Type B pancreatic cell (in vitro differentiated cells): ENCODE results near the gene GRIA1. TPM values are rescaled to one million over a fixed set of nuclear protein-coding genes. Genes with fewer than 3 reads are reported as not detected.

Experiments used
- DNase-seq: peaks from one replicate; pipeline ENCODE4 v3.0.0; 2021; ENCODE audit warnings: mixed read lengths; ENCODE audit not compliant: unreplicated experiment; ENCODE audit errors: extremely low spot score
- H3K27ac Mint-ChIP-seq: 2 replicates; pipeline ENCODE4 v1.8.0; 2021; ENCODE audit warnings: mild to moderate bottlenecking, mixed read lengths
- H3K27me3 Mint-ChIP-seq: 2 replicates; pipeline ENCODE4 v1.8.0; 2021; ENCODE audit warnings: mixed read lengths
- H3K36me3 Mint-ChIP-seq: 2 replicates; pipeline ENCODE4 v1.8.0; 2021; ENCODE audit warnings: mixed read lengths
- H3K4me1 Mint-ChIP-seq: one replicate; pipeline ENCODE4 v1.8.0; 2021; ENCODE audit warnings: mixed read lengths; ENCODE audit not compliant: unreplicated experiment
- H3K4me3 Mint-ChIP-seq: 2 replicates; pipeline ENCODE4 v1.8.0; 2021; ENCODE audit warnings: mild to moderate bottlenecking, mixed read lengths
- H3K9me3 Mint-ChIP-seq: 2 replicates; pipeline ENCODE4 v1.8.0; 2021; ENCODE audit warnings: mixed read lengths
- total RNA-seq: library from RNA; stranded (reverse); gene quantifications from 2 replicates; pipeline ENCODE4 v1.2.1, GENCODE V29; 2021; ENCODE audit warnings: low replicate concordance
- TF ChIP-seq, protein P1 (sequence below): fragments of 200-600 bp; sonication (generic); conservative IDR thresholded peaks from 2 replicates; pipeline ENCODE4 v1.5.0; 2021; ENCODE audit warnings: antibody characterized with exemption, mild to moderate bottlenecking

The GRIA1 gene
- total RNA-seq, 1 donor from 2014 or later: 18.0 TPM

DNA sequence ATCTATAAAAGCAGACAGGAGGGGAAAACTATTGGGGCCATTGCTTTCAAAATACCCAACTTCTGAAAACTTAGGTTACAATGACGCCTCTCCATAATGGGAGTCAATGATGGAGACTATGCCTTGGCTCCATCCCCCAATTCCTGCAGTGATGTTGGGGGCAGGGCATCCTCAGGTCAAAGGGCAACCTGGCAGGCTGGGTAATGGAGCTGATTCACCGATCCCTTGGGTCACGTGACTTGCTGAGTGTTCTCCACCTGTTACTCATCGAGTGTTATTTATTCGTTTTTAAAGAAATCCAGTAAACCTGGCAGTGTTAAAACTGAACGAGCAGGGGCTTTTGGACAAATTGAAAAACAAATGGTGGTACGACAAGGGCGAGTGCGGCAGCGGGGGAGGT lies 303.9 kb downstream of the GRIA1 start:
- no peaks in the 10 kb centered on the region for H3K36me3 Mint-ChIP-seq
- peaks cover 4% of the 10 kb centered on the region for H3K4me1 Mint-ChIP-seq
- no peaks in the 10 kb centered on the region for H3K27me3 Mint-ChIP-seq
- H3K9me3 Mint-ChIP-seq: no peaks in the 10 kb centered on the region
- TF ChIP-seq, protein P1, sequence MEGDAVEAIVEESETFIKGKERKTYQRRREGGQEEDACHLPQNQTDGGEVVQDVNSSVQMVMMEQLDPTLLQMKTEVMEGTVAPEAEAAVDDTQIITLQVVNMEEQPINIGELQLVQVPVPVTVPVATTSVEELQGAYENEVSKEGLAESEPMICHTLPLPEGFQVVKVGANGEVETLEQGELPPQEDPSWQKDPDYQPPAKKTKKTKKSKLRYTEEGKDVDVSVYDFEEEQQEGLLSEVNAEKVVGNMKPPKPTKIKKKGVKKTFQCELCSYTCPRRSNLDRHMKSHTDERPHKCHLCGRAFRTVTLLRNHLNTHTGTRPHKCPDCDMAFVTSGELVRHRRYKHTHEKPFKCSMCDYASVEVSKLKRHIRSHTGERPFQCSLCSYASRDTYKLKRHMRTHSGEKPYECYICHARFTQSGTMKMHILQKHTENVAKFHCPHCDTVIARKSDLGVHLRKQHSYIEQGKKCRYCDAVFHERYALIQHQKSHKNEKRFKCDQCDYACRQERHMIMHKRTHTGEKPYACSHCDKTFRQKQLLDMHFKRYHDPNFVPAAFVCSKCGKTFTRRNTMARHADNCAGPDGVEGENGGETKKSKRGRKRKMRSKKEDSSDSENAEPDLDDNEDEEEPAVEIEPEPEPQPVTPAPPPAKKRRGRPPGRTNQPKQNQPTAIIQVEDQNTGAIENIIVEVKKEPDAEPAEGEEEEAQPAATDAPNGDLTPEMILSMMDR: no peak
- H3K27ac Mint-ChIP-seq: no peak overlapping the region
- DNase-seq: no peak
- no peak overlapping the region for H3K4me3 Mint-ChIP-seq

DNA sequence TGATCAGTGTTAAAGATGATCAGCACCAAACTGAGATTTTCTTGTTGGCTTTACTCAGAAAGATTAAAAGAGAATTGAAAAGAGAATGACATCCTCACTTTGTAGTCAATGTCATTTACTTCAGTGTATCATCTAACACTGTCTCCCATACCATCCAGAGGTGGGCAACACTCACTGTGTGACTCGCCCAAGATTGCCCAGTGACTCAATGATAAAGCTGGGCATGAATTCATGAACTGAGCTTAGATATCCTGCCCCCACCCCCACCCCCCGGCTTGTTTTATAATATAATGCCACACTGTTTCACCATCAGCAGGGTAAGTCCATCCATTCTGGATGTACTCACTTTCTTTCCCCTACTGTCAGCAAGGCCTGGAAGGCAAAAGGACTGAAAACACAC lies 306.1 kb downstream of the GRIA1 start:
- no peaks in the 10 kb centered on the region for H3K36me3 Mint-ChIP-seq
- H3K4me3 Mint-ChIP-seq: no peak overlapping the region
- H3K27ac Mint-ChIP-seq: no peak overlapping the region
- no peaks in the 10 kb centered on the region for H3K27me3 Mint-ChIP-seq
- H3K4me1 Mint-ChIP-seq: peaks cover 4% of the 10 kb centered on the region
- no peak for DNase-seq
- TF ChIP-seq, protein P1: no peak
- H3K9me3 Mint-ChIP-seq: no peaks in the 10 kb centered on the region

DNA sequence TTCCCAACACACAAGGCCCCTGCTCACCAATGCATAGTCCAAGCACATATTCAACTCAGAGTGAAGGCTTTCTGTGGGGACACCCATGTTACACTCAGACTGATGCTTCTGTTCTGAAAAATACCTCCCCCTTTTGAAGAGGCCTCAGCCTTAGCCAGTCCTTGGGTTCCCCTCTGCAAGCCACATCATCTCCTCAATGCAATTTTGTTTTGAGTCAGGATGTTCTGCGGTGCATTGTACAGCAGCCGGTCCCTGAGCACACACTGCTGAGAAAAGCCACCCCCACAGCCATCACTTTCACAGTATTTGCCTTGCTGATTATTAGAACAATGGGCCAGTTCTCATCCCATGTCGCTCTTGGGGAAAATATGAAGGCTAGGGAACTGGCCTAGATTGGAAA lies 307.0 kb downstream of the GRIA1 start:
- Mint-ChIP-seq H3K27ac (no peak overlapping the region), H3K36me3 (no peaks in the 10 kb centered on the region), H3K4me3 (no peak overlapping the region), H3K4me1 (peaks cover 4% of the 10 kb centered on the region), H3K9me3 (no peaks in the 10 kb centered on the region), H3K27me3 (no peaks in the 10 kb centered on the region)
- no peak for DNase-seq
- TF ChIP-seq, protein P1: no peak

DNA sequence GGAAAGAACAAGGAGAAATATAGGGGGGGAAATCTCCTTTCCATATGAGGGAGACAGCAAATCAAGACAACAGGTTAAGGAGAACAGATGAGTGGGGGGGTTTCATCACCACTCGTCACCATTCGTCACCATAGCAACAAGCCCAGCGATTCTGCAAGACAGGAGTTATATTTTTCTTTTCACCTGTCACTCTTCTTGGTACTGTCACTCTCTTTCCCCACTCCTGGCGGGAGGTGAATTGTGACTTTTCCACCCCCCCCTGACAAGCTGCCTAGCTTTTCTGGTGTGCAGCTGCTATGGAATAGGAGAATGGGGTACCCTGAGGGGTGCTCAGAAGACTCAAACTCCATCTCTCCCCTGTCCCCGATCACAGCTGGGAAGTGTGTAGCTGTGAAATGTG lies 308.4 kb downstream of the GRIA1 start:
- Mint-ChIP-seq H3K36me3 (no peaks in the 10 kb centered on the region), H3K9me3 (no peaks in the 10 kb centered on the region), H3K4me1 (peaks cover 4% of the 10 kb centered on the region), H3K27ac (no peak overlapping the region), H3K4me3 (no peak overlapping the region), H3K27me3 (no peaks in the 10 kb centered on the region)
- no peak for DNase-seq
- TF ChIP-seq, protein P1: no peak

DNA sequence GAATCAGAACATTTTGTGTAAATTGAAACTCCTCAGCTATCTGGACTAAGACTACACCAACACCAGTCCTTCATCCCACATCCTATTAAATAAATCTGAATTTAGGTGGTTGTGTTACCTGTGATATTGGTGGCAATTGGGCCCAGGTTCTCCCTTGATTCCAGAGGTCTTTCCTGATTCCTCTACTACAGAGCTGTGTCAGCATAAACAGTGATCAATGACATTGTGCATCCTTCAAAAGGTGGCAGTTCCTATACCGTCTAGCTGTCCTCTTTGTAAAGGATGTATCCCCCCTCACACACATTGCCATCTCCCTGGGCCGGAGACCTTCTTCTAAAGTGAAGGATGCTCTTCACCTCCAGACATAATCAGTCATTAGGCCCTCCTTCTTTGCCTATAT lies 309.0 kb downstream of the GRIA1 start:
- H3K27ac Mint-ChIP-seq: no peak overlapping the region
- peaks cover 3% of the 10 kb centered on the region for H3K9me3 Mint-ChIP-seq
- peaks cover 4% of the 10 kb centered on the region for H3K4me1 Mint-ChIP-seq
- DNase-seq: no peak
- no peaks in the 10 kb centered on the region for H3K27me3 Mint-ChIP-seq
- no peak overlapping the region for H3K4me3 Mint-ChIP-seq
- TF ChIP-seq, protein P1: no peak
- H3K36me3 Mint-ChIP-seq: no peaks in the 10 kb centered on the region
